PFSK-1 (cell line): ENCODE measurements around the gene APOM.

ENCODE experiments used
- FOXP2 ChIP-seq: optimal IDR thresholded peaks from 2 replicates; pipeline ENCODE3; 2011; ENCODE audit warnings: borderline replicate concordance, control low read depth, inconsistent platforms; ENCODE audit not compliant: insufficient read depth; ENCODE audit errors: extremely low read length, extremely low read depth
- POLR2AphosphoS5 ChIP-seq: IDR thresholded peaks from 2 replicates; pipeline ENCODE4 v1.6.1; 2012; ENCODE audit warnings: low read depth, mild to moderate bottlenecking, control low read depth, low read length, moderate library complexity
- SIN3A ChIP-seq: IDR thresholded peaks from 2 replicates; pipeline ENCODE4 v1.6.1; 2012; ENCODE audit warnings: mild to moderate bottlenecking, low read length, moderate library complexity, borderline replicate concordance; ENCODE audit not compliant: insufficient read depth
- TAF1 ChIP-seq: IDR thresholded peaks from 2 replicates; pipeline ENCODE4 v1.6.1; 2012; ENCODE audit warnings: low read length, control low read depth, borderline replicate concordance; ENCODE audit not compliant: insufficient read depth
- TF ChIP-seq, protein P1 (sequence below), 2 experiments: IDR thresholded peaks; 2 replicates each; pipeline versions ENCODE4 v1.6.1 to v1.8.0; 2011 to 2012; ENCODE audit warnings: low read depth in 2 of 2, low read length in 2 of 2, control low read depth in 1 of 2, inconsistent platforms in 1 of 2, mild to moderate bottlenecking in 1 of 2, moderate library complexity in 1 of 2; ENCODE audit not compliant: insufficient read depth in 1 of 2

The APOM gene

GRCh38 chr6:31687321-31687720, 31.6 kb downstream of the APOM start:
- TF ChIP-seq, protein P1, sequence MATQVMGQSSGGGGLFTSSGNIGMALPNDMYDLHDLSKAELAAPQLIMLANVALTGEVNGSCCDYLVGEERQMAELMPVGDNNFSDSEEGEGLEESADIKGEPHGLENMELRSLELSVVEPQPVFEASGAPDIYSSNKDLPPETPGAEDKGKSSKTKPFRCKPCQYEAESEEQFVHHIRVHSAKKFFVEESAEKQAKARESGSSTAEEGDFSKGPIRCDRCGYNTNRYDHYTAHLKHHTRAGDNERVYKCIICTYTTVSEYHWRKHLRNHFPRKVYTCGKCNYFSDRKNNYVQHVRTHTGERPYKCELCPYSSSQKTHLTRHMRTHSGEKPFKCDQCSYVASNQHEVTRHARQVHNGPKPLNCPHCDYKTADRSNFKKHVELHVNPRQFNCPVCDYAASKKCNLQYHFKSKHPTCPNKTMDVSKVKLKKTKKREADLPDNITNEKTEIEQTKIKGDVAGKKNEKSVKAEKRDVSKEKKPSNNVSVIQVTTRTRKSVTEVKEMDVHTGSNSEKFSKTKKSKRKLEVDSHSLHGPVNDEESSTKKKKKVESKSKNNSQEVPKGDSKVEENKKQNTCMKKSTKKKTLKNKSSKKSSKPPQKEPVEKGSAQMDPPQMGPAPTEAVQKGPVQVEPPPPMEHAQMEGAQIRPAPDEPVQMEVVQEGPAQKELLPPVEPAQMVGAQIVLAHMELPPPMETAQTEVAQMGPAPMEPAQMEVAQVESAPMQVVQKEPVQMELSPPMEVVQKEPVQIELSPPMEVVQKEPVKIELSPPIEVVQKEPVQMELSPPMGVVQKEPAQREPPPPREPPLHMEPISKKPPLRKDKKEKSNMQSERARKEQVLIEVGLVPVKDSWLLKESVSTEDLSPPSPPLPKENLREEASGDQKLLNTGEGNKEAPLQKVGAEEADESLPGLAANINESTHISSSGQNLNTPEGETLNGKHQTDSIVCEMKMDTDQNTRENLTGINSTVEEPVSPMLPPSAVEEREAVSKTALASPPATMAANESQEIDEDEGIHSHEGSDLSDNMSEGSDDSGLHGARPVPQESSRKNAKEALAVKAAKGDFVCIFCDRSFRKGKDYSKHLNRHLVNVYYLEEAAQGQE (IDR thresholded peaks at IDR 0.05; ENCODE audit: insufficient read depth in 1 of 2, low read depth in 2 of 2, low read length in 2 of 2) = no peak
- TF ChIP-seq POLR2AphosphoS5 (no peak), SIN3A (no peak), FOXP2 (no peak), TAF1 (no peak)

DNA sequence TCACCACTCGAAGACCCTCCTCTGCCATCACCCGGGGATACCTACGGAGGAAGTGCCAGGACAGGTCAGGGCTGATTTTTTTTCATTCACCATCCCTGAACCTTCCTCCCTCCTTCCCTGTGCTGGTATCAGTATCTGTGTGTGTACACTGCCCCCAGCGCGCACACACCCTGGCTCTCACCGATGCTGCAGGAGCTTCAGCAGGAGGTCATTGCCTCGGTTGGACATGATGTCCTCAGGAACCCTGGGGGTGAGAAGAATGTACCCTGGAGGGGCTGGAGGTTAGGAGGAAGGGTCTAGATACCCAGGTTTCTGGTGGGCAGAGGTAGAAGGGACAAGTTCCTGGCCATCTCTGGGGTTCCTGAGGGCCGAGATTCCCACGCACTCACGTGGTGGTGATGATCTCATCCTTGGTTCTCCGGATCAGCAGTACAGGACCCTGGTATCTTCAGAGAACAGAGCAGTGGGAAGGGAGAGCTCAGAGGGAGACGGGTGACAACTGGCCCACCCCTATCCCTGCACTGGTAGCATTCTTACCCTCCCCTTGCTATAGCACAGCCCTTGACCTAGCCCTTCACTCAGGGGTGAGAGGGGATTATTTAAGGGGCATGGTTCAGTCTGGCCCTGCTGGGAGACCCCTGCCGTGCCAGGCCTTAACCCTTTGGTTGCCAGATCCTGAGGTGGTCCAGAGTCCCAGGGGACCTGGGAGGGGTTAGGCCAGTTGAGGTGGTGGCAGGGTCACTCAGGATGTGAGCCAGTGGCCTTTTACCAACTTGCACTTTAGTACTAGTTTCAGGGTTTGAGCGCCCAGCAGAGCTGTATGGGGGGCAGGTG, 32.4 kb downstream of the APOM start:
- TF ChIP-seq FOXP2 (no peak), TAF1 (no peak), SIN3A (no peak), POLR2AphosphoS5 (no peak)
- TF ChIP-seq, protein P1 (IDR thresholded peaks at IDR 0.05; ENCODE audit: insufficient read depth in 1 of 2, low read depth in 2 of 2, low read length in 2 of 2) = no peak

GRCh38 chr6:31689249-31690110, 33.8 kb downstream of the APOM start:
- TF ChIP-seq, protein P1 (IDR thresholded peaks at IDR 0.05; ENCODE audit: insufficient read depth in 1 of 2, low read depth in 2 of 2, low read length in 2 of 2) = no peak
- TF ChIP-seq POLR2AphosphoS5 (no peak), TAF1 (no peak), FOXP2 (no peak), SIN3A (no peak)

DNA sequence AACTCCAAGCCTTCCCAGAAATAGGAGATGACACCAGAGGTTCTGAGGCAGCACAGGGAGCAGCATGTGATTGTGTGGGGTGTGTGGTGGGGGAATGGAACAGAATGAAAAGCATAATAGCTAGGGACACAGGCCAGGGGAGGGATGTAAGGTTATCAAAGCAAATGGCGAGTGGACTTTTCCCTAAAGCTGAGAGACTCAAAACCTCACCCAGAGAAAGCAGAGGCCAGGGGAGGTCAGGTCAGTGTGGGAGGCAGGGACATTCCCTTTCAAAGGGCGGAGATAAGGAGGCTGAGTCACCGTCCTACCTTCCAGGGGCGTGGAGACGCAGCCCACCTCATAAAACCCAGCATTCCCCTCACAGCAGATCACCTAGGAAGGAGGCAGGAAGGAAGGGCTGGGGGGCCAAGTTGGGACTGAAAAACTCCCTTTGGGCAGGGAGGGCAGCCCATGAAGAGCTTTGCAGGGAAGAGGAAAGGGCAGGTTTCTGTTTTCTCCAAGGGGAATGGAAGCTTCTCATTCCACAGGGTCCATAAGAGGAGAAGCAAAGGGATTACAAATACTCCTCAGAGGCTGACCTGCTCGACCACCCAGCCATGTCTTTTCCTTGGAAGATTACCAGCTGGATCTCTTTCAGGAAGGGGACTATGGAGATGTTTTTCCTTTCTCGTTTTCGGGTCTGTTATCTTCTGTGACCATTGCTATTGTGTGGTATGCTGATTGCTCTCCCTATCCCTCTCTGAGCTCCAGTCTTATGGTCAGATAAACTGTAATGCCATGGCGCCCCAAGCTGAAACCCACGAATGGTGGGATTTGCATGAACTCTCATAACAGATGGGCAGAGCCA, 34.8 kb downstream of the APOM start:
- TF ChIP-seq POLR2AphosphoS5 = no peak

DNA sequence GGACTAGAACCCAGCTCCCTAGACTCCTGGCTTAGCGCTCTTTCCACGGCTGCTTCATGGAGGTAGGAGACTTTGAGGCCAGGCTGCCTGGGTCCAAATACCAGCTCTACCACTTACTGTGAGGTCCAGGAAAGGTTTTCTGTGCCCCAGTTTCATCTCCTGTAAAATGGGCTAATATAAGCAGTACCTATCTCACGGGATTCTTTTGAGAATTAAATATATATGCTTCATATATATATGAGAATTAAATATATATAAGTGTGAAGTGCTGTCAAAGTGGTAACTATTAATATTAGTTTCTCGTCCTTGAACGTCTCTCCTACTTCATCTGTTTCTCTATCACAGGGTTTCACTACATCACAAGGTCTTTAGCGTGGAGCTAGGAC, 35.4 kb downstream of the APOM start:
- TF ChIP-seq, protein P1 (IDR thresholded peaks at IDR 0.05; ENCODE audit: insufficient read depth in 1 of 2, low read depth in 2 of 2, low read length in 2 of 2) = no peak
- TF ChIP-seq FOXP2 = no peak
- TF ChIP-seq SIN3A = no peak
- TF ChIP-seq POLR2AphosphoS5 = no peak
- no peak for TF ChIP-seq TAF1
